ENCODE measurements around the gene ZNF530. TPM values are rescaled to one million over a fixed set of nuclear protein-coding genes. Genes with fewer than 3 reads are reported as not detected.
A peak's percentile ranks its signal among the peaks of the same experiment; 100 is the strongest.

ZNF530 gene
- total RNA-seq (2014; rRNA removed; shearing (Covaris generic)), result 3.8 and 6.5 TPM in 2 replicates
- 2.6 and 2.8 TPM in 2 replicates for polyA plus RNA-seq (2015; cell fraction: cytosol; rRNA removed)
- polyA plus RNA-seq (2015; cell fraction: nucleus; rRNA removed), result 7.9 and 8.1 TPM in 2 replicates

GRCh38 chr19:57599761-57600383 is at the start of gene ZNF530:
Gene ZNF530 (plus strand): TSS chr19:57599885. CDS start chr19:57604346, 4,461 bp downstream.
- DNase-seq (ENCODE audit: low read depth, low spot score), result peak; percentile 92
- in situ Hi-C loops (cut with HindIII; ENCODE audit: low pct_unique_long_range_greater_than_20kb, low sequenced_read_pairs), result no loop called here

- in situ Hi-C loops (cut with HindIII; ENCODE audit: low pct_unique_long_range_greater_than_20kb, low sequenced_read_pairs), result no loop called here
- DNase-seq (ENCODE audit: low read depth, low spot score), result no peak
Measured at GRCh38 chr19:57552432-57552831, 47.3 kb upstream of the ZNF530 start.

GRCh38 chr19:57557659-57558058 is 42.0 kb upstream of the ZNF530 start:
- in situ Hi-C loops (cut with HindIII; ENCODE audit: low pct_unique_long_range_greater_than_20kb, low sequenced_read_pairs), result no loop called here
- DNase-seq (ENCODE audit: low read depth, low spot score), result no peak

GRCh38 chr19:57558525-57558924 is 41.2 kb upstream of the ZNF530 start:
- in situ Hi-C loops (cut with HindIII; ENCODE audit: low pct_unique_long_range_greater_than_20kb, low sequenced_read_pairs), result no loop called here
- DNase-seq (ENCODE audit: low read depth, low spot score), result no peak

- in situ Hi-C loops (cut with HindIII; ENCODE audit: low pct_unique_long_range_greater_than_20kb, low sequenced_read_pairs), result no loop called here
- no peak for DNase-seq (ENCODE audit: low read depth, low spot score)
Measured at GRCh38 chr19:57559008-57559403, 40.7 kb upstream of the ZNF530 start.

GRCh38 chr19:57559404-57560025 is 40.2 kb upstream of the ZNF530 start, which contains the start of gene ZNF550:
Gene ZNF550 (minus strand): TSS chr19:57559863. CDS start chr19:57559682, 181 bp downstream.
- in situ Hi-C loops (cut with HindIII; ENCODE audit: low pct_unique_long_range_greater_than_20kb, low sequenced_read_pairs), result no loop called here
- DNase-seq (ENCODE audit: low read depth, low spot score), result peak; percentile 77

- DNase-seq (ENCODE audit: low read depth, low spot score), result no peak
- in situ Hi-C loops (cut with HindIII; ENCODE audit: low pct_unique_long_range_greater_than_20kb, low sequenced_read_pairs), result no loop called here
Measured at GRCh38 chr19:57560049-57560491, 39.6 kb upstream of the ZNF530 start.

- DNase-seq (ENCODE audit: low read depth, low spot score), result no peak
- in situ Hi-C loops (cut with HindIII; ENCODE audit: low pct_unique_long_range_greater_than_20kb, low sequenced_read_pairs), result no loop called here
Measured at GRCh38 chr19:57563547-57563946, 36.1 kb upstream of the ZNF530 start.

GRCh38 chr19:57566396-57567265 is 33.1 kb upstream of the ZNF530 start:
- DNase-seq (ENCODE audit: low read depth, low spot score), result peak; percentile 10
- in situ Hi-C loops (cut with HindIII; ENCODE audit: low pct_unique_long_range_greater_than_20kb, low sequenced_read_pairs), result no loop called here

- in situ Hi-C loops (cut with HindIII; ENCODE audit: low pct_unique_long_range_greater_than_20kb, low sequenced_read_pairs), result no loop called here
- no peak for DNase-seq (ENCODE audit: low read depth, low spot score)
Measured at GRCh38 chr19:57570707-57571106, 29.0 kb upstream of the ZNF530 start.

GRCh38 chr19:57572415-57572947 is 27.2 kb upstream of the ZNF530 start:
- in situ Hi-C loops (cut with HindIII; ENCODE audit: low pct_unique_long_range_greater_than_20kb, low sequenced_read_pairs), result no loop called here

GRCh38 chr19:57576661-57577060 is 23.0 kb upstream of the ZNF530 start:
- in situ Hi-C loops (cut with HindIII; ENCODE audit: low pct_unique_long_range_greater_than_20kb, low sequenced_read_pairs), result no loop called here

More at GRCh38 chr19:57572415-57572947, 27.2 kb upstream of the ZNF530 start:
- no peak for DNase-seq (ENCODE audit: low read depth, low spot score)

GRCh38 chr19:57578487-57579205 is 21.0 kb upstream of the ZNF530 start, which contains the start of gene ZNF416:
Gene ZNF416 (minus strand): TSS chr19:57578911. CDS start chr19:57578704, 207 bp downstream.
- peak; percentile 98 for DNase-seq (ENCODE audit: low read depth, low spot score)
- in situ Hi-C loops (cut with HindIII; ENCODE audit: low pct_unique_long_range_greater_than_20kb, low sequenced_read_pairs), result no loop called here

More at GRCh38 chr19:57576661-57577060, 23.0 kb upstream of the ZNF530 start:
- DNase-seq (ENCODE audit: low read depth, low spot score), result no peak

GRCh38 chr19:57583104-57583520 is 16.6 kb upstream of the ZNF530 start:
- in situ Hi-C loops (cut with HindIII; ENCODE audit: low pct_unique_long_range_greater_than_20kb, low sequenced_read_pairs), result no loop called here

GRCh38 chr19:57583521-57584416 is 15.9 kb upstream of the ZNF530 start, which contains the start of gene ZIK1:
Gene ZIK1 (plus strand): TSS chr19:57584145. CDS start chr19:57584357, 212 bp downstream.
- peak; percentile 67 for DNase-seq (ENCODE audit: low read depth, low spot score)

More at GRCh38 chr19:57583104-57583520, 16.6 kb upstream of the ZNF530 start:
- DNase-seq (ENCODE audit: low read depth, low spot score), result no peak

GRCh38 chr19:57587529-57587928 is 12.2 kb upstream of the ZNF530 start:
- no peak for DNase-seq (ENCODE audit: low read depth, low spot score)
- in situ Hi-C loops (cut with HindIII; ENCODE audit: low pct_unique_long_range_greater_than_20kb, low sequenced_read_pairs), result no loop called here

More at GRCh38 chr19:57583521-57584416, 15.9 kb upstream of the ZNF530 start, which contains the start of gene ZIK1:
- in situ Hi-C loops (cut with HindIII; ENCODE audit: low pct_unique_long_range_greater_than_20kb, low sequenced_read_pairs), result no loop called here
